ENCODE results near the gene NKX6-2. TPM values are rescaled to one million over a fixed set of nuclear protein-coding genes. Genes with fewer than 3 reads are reported as not detected.

NKX6-2 gene
- total RNA-seq, 4 donors from 2014 or later = not detected

DNA sequence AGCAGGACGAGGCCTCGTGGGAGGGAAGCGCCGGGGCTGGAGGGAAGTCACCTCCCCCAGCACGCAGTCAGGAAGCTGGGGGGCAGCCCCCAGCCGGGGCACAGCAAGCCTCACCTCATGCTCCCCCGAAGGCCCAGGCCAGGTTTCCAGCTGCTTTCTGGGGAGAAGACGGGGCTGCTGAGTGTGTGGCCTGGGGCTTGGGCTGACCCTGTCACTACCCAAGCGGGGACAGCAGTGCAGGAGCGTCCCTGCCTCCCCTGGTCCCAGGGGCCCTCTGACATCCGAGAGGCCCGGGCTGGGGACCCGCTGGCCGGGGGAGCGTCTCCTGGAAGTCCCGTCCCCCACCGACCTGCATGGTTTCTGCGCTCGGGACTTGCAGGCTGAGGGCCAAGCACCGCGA is 19.7 kb upstream of the NKX6-2 start:
- TF ChIP-seq POLR2A (IDR thresholded peaks at IDR 0.05) = no peak
- TF ChIP-seq, protein P1, sequence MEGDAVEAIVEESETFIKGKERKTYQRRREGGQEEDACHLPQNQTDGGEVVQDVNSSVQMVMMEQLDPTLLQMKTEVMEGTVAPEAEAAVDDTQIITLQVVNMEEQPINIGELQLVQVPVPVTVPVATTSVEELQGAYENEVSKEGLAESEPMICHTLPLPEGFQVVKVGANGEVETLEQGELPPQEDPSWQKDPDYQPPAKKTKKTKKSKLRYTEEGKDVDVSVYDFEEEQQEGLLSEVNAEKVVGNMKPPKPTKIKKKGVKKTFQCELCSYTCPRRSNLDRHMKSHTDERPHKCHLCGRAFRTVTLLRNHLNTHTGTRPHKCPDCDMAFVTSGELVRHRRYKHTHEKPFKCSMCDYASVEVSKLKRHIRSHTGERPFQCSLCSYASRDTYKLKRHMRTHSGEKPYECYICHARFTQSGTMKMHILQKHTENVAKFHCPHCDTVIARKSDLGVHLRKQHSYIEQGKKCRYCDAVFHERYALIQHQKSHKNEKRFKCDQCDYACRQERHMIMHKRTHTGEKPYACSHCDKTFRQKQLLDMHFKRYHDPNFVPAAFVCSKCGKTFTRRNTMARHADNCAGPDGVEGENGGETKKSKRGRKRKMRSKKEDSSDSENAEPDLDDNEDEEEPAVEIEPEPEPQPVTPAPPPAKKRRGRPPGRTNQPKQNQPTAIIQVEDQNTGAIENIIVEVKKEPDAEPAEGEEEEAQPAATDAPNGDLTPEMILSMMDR (IDR thresholded peaks at IDR 0.05) = no peak
- TF ChIP-seq POLR2AphosphoS5 (IDR thresholded peaks at IDR 0.05) = no peak
- TF ChIP-seq EP300 (IDR thresholded peaks at IDR 0.05; ENCODE audit: low read depth) = no peak
- H3K27ac ChIP-seq = no peak overlapping the region
- in situ Hi-C loops (cut with MboI; ENCODE audit: low pct_ligation_motif_present in 1 of 4, low pct_unique_long_range_greater_than_20kb in 1 of 4, low sequenced_read_pairs in 3 of 4) (no loop called here), intact Hi-C loops (cut with DNase I; ENCODE audit: low total_unique reads) (no loop called here)
- no peak for DNase-seq
- WGBS, 2 donors (ENCODE audit: low coverage in 1 of 2) = 61 to 90% methylated on average over 2 to 21 of the region's 21 CpGs
- H3K4me1 ChIP-seq = no peaks in the 10 kb centered on the region
- no peaks in the 10 kb centered on the region for H3K36me3 ChIP-seq
- H3K4me3 ChIP-seq = no peak overlapping the region
- no peaks in the 10 kb centered on the region for H3K9me3 ChIP-seq
- no peaks in the 10 kb centered on the region for H3K27me3 ChIP-seq

DNA sequence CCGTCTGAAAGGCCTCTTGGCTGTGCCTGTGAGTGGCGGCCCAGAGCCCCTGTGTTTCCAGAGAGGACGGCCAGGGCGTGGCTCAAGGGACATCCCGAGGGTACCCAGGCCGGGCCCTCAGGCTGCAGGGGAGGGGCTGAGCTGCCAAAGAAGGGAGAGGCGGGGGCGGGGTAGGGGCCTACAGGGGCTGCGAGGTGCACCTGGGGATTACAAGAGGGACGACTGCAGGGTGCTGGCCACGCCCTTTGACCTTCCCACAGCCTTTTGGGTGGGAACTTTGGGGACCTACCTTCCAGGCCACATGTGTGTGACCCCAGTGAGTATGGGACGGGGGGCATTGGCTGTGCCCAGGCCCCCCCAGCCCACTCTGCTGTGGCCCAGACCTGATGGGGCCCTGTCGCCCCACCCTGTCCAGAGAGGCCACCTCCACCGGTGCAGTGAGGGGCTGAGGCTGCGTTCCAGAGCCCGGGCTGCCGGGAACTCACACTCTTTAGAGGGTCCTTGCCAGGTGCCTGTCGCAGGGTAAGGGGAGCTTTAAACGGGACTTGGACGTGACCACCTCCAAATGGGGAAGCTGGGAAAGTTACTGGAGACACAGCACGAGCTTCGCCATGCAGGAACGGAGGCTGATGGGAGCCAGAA is 19.0 kb upstream of the NKX6-2 start:
- TF ChIP-seq, protein P1 (IDR thresholded peaks at IDR 0.05) = no peak
- TF ChIP-seq POLR2A (IDR thresholded peaks at IDR 0.05) (no peak), EP300 (IDR thresholded peaks at IDR 0.05; ENCODE audit: low read depth) (no peak), POLR2AphosphoS5 (IDR thresholded peaks at IDR 0.05) (no peak)
- in situ Hi-C loops (cut with MboI; ENCODE audit: low pct_ligation_motif_present in 1 of 4, low pct_unique_long_range_greater_than_20kb in 1 of 4, low sequenced_read_pairs in 3 of 4) (no loop called here), intact Hi-C loops (cut with DNase I; ENCODE audit: low total_unique reads) (no loop called here)
- Histone ChIP-seq H3K4me1 (no peaks in the 10 kb centered on the region), H3K4me3 (no peak overlapping the region), H3K27ac (no peak overlapping the region), H3K36me3 (no peaks in the 10 kb centered on the region), H3K9me3 (no peaks in the 10 kb centered on the region), H3K27me3 (no peaks in the 10 kb centered on the region)
- 70 to 76% methylated on average over 7 to 19 of the region's 23 CpGs for WGBS, 2 donors (ENCODE audit: low coverage in 1 of 2)
- no peak for DNase-seq

GRCh38 chr10:132804287-132804686 is 18.3 kb upstream of the NKX6-2 start:
- intact Hi-C loops (cut with DNase I; ENCODE audit: low total_unique reads) (no loop called here), in situ Hi-C loops (cut with MboI; ENCODE audit: low pct_ligation_motif_present in 1 of 4, low pct_unique_long_range_greater_than_20kb in 1 of 4, low sequenced_read_pairs in 3 of 4) (no loop called here)
- DNase-seq = no peak
- TF ChIP-seq, protein P1 (IDR thresholded peaks at IDR 0.05) = no peak
- TF ChIP-seq EP300 (IDR thresholded peaks at IDR 0.05; ENCODE audit: low read depth) (no peak), POLR2AphosphoS5 (IDR thresholded peaks at IDR 0.05) (no peak), POLR2A (IDR thresholded peaks at IDR 0.05) (no peak)
- Histone ChIP-seq H3K27me3 (no peaks in the 10 kb centered on the region), H3K9me3 (no peaks in the 10 kb centered on the region), H3K36me3 (no peaks in the 10 kb centered on the region), H3K27ac (no peak overlapping the region), H3K4me3 (no peak overlapping the region), H3K4me1 (no peaks in the 10 kb centered on the region)
- 85 to 86% methylated on average over 7 to 11 of the region's 11 CpGs for WGBS, 2 donors (ENCODE audit: low coverage in 1 of 2)

GRCh38 chr10:132803416-132804210 is 17.7 kb upstream of the NKX6-2 start:
- 76% methylated on average over 27 of the region's 34 CpGs; no CpG with 5 or more reads in 1 of the 2 donors for WGBS, 2 donors (ENCODE audit: low coverage in 1 of 2)
- no peaks in the 10 kb centered on the region for H3K36me3 ChIP-seq
- in situ Hi-C loops (cut with MboI; ENCODE audit: low pct_ligation_motif_present in 1 of 4, low pct_unique_long_range_greater_than_20kb in 1 of 4, low sequenced_read_pairs in 3 of 4) = no loop called here
- no peaks in the 10 kb centered on the region for H3K9me3 ChIP-seq
- no peak for DNase-seq
- H3K27me3 ChIP-seq = no peaks in the 10 kb centered on the region
- no peak overlapping the region for H3K27ac ChIP-seq
- no peaks in the 10 kb centered on the region for H3K4me1 ChIP-seq
- no peak overlapping the region for H3K4me3 ChIP-seq
- intact Hi-C loops (cut with DNase I; ENCODE audit: low total_unique reads) = no loop called here
- TF ChIP-seq EP300 (IDR thresholded peaks at IDR 0.05; ENCODE audit: low read depth) = no peak
- no peak for TF ChIP-seq POLR2A (IDR thresholded peaks at IDR 0.05)
- no peak for TF ChIP-seq POLR2AphosphoS5 (IDR thresholded peaks at IDR 0.05)
- TF ChIP-seq, protein P1 (IDR thresholded peaks at IDR 0.05) = no peak
